ENCODE measurements around the gene NT5C2. TPM values are rescaled to one million over a fixed set of nuclear protein-coding genes. Genes with fewer than 3 reads are reported as not detected.

NT5C2 gene
- total RNA-seq, 1 experiment from 2014 or later: 76.1 TPM

DNA sequence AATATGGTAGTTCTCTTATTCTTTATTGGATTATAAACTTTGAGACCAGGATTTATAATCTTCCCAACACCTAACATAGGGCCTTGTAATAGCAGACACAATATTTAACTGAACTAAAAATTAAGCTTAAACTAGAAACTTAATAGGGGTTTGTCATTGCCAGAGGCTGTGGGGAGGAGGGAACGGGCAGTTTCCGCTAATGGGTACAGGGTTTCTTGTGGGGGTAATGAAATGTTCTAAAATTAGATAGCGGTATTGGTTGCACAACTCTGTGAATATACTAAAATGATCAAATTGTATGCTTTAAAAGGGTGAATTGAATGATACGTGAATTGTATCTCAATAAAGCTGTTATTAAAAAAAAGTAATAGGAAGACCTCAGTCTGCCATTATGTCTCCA, 45.4 kb downstream of the NT5C2 start:
- no peak overlapping the region for H3K27ac Mint-ChIP-seq
- DNase-seq (ENCODE audit: low spot score): no peak
- H3K27me3 Mint-ChIP-seq (ENCODE audit: low read depth): no peaks in the 10 kb centered on the region
- POLR2A ChIA-PET: no interaction called here
- H3K4me3 Mint-ChIP-seq: no peak overlapping the region
- no peaks in the 10 kb centered on the region for H3K9me3 Mint-ChIP-seq
- H3K36me3 Mint-ChIP-seq: peaks cover 10% of the 10 kb centered on the region
- TF ChIP-seq, protein P1, sequence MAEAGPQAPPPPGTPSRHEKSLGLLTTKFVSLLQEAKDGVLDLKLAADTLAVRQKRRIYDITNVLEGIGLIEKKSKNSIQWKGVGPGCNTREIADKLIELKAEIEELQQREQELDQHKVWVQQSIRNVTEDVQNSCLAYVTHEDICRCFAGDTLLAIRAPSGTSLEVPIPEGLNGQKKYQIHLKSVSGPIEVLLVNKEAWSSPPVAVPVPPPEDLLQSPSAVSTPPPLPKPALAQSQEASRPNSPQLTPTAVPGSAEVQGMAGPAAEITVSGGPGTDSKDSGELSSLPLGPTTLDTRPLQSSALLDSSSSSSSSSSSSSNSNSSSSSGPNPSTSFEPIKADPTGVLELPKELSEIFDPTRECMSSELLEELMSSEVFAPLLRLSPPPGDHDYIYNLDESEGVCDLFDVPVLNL (CRISPR knock-in tag; IDR thresholded peaks at IDR 0.05; ENCODE audit: borderline replicate concordance, low read depth): no peak
- TF ChIP-seq, protein P2, sequence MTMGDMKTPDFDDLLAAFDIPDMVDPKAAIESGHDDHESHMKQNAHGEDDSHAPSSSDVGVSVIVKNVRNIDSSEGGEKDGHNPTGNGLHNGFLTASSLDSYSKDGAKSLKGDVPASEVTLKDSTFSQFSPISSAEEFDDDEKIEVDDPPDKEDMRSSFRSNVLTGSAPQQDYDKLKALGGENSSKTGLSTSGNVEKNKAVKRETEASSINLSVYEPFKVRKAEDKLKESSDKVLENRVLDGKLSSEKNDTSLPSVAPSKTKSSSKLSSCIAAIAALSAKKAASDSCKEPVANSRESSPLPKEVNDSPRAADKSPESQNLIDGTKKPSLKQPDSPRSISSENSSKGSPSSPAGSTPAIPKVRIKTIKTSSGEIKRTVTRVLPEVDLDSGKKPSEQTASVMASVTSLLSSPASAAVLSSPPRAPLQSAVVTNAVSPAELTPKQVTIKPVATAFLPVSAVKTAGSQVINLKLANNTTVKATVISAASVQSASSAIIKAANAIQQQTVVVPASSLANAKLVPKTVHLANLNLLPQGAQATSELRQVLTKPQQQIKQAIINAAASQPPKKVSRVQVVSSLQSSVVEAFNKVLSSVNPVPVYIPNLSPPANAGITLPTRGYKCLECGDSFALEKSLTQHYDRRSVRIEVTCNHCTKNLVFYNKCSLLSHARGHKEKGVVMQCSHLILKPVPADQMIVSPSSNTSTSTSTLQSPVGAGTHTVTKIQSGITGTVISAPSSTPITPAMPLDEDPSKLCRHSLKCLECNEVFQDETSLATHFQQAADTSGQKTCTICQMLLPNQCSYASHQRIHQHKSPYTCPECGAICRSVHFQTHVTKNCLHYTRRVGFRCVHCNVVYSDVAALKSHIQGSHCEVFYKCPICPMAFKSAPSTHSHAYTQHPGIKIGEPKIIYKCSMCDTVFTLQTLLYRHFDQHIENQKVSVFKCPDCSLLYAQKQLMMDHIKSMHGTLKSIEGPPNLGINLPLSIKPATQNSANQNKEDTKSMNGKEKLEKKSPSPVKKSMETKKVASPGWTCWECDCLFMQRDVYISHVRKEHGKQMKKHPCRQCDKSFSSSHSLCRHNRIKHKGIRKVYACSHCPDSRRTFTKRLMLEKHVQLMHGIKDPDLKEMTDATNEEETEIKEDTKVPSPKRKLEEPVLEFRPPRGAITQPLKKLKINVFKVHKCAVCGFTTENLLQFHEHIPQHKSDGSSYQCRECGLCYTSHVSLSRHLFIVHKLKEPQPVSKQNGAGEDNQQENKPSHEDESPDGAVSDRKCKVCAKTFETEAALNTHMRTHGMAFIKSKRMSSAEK (CRISPR knock-in tag; IDR thresholded peaks at IDR 0.05; ENCODE audit: borderline replicate concordance): no peak
- TF ChIP-seq EMX1 (CRISPR knock-in tag; IDR thresholded peaks at IDR 0.05) (no peak), SMAD4 (CRISPR knock-in tag; IDR thresholded peaks at IDR 0.05) (no peak), RELA (CRISPR knock-in tag; IDR thresholded peaks at IDR 0.05; ENCODE audit: borderline replicate concordance) (no peak), NR2C2 (CRISPR knock-in tag; IDR thresholded peaks at IDR 0.05) (no peak), OVOL2 (CRISPR knock-in tag; IDR thresholded peaks at IDR 0.05; ENCODE audit: borderline replicate concordance) (no peak), KAT7 (CRISPR knock-in tag; IDR thresholded peaks at IDR 0.05; ENCODE audit: borderline replicate concordance) (no peak), HMGA2 (CRISPR knock-in tag; IDR thresholded peaks at IDR 0.05) (no peak), TCF7 (CRISPR knock-in tag; IDR thresholded peaks at IDR 0.05; ENCODE audit: low read depth) (no peak), ZNF219 (CRISPR knock-in tag; IDR thresholded peaks at IDR 0.05; ENCODE audit: borderline replicate concordance) (no peak)
- TF ChIP-seq, protein P3, sequence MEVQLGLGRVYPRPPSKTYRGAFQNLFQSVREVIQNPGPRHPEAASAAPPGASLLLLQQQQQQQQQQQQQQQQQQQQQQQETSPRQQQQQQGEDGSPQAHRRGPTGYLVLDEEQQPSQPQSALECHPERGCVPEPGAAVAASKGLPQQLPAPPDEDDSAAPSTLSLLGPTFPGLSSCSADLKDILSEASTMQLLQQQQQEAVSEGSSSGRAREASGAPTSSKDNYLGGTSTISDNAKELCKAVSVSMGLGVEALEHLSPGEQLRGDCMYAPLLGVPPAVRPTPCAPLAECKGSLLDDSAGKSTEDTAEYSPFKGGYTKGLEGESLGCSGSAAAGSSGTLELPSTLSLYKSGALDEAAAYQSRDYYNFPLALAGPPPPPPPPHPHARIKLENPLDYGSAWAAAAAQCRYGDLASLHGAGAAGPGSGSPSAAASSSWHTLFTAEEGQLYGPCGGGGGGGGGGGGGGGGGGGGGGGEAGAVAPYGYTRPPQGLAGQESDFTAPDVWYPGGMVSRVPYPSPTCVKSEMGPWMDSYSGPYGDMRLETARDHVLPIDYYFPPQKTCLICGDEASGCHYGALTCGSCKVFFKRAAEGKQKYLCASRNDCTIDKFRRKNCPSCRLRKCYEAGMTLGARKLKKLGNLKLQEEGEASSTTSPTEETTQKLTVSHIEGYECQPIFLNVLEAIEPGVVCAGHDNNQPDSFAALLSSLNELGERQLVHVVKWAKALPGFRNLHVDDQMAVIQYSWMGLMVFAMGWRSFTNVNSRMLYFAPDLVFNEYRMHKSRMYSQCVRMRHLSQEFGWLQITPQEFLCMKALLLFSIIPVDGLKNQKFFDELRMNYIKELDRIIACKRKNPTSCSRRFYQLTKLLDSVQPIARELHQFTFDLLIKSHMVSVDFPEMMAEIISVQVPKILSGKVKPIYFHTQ (CRISPR knock-in tag; IDR thresholded peaks at IDR 0.05): no peak
- TF ChIP-seq, protein P4, sequence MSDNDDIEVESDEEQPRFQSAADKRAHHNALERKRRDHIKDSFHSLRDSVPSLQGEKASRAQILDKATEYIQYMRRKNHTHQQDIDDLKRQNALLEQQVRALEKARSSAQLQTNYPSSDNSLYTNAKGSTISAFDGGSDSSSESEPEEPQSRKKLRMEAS (CRISPR knock-in tag; IDR thresholded peaks at IDR 0.05): no peak
- TF ChIP-seq, protein P5, sequence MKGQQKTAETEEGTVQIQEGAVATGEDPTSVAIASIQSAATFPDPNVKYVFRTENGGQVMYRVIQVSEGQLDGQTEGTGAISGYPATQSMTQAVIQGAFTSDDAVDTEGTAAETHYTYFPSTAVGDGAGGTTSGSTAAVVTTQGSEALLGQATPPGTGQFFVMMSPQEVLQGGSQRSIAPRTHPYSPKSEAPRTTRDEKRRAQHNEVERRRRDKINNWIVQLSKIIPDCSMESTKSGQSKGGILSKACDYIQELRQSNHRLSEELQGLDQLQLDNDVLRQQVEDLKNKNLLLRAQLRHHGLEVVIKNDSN (CRISPR knock-in tag; IDR thresholded peaks at IDR 0.05): no peak
- TF ChIP-seq, protein P6, sequence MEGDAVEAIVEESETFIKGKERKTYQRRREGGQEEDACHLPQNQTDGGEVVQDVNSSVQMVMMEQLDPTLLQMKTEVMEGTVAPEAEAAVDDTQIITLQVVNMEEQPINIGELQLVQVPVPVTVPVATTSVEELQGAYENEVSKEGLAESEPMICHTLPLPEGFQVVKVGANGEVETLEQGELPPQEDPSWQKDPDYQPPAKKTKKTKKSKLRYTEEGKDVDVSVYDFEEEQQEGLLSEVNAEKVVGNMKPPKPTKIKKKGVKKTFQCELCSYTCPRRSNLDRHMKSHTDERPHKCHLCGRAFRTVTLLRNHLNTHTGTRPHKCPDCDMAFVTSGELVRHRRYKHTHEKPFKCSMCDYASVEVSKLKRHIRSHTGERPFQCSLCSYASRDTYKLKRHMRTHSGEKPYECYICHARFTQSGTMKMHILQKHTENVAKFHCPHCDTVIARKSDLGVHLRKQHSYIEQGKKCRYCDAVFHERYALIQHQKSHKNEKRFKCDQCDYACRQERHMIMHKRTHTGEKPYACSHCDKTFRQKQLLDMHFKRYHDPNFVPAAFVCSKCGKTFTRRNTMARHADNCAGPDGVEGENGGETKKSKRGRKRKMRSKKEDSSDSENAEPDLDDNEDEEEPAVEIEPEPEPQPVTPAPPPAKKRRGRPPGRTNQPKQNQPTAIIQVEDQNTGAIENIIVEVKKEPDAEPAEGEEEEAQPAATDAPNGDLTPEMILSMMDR (IDR thresholded peaks at IDR 0.05): no peak
- CTCF ChIA-PET: interaction anchor here (0.6 kb wide), 1 partner anchor 360 kb away, joined by 3 read pairs; no protein-coding TSS in a partner anchor
- H3K4me1 Mint-ChIP-seq: peaks cover 24% of the 10 kb centered on the region
- no peak for ATAC-seq
